Liver (tissue), 9 donors: ENCODE results near the gene BARHL1. TPM values are rescaled to one million over a fixed set of nuclear protein-coding genes. Genes with fewer than 3 reads are reported as not detected.

ENCODE experiments used
- DNase-seq: peaks from one replicate; pipeline ENCODE4 v3.0.0-alpha.2; 2017; ENCODE audit warnings: low spot score
- H3K27ac ChIP-seq, 2 donors: one replicate each; pipeline ENCODE4 v1.7.0; 2013; ENCODE audit warnings: inconsistent platforms in 2 of 2, low read length in 2 of 2, control low read depth in 1 of 2, low read depth in 1 of 2, mild to moderate bottlenecking in 1 of 2
- H3K27me3 ChIP-seq, 4 donors: one replicate each; pipeline versions ENCODE4 v1.6.1 to v1.7.0; 2013; ENCODE audit warnings: low read length in 3 of 4, inconsistent platforms in 1 of 4, mild to moderate bottlenecking in 1 of 4, moderate library complexity in 1 of 4; ENCODE audit not compliant: control insufficient read depth in 4 of 4, insufficient read depth in 4 of 4
- H3K36me3 ChIP-seq, 4 donors: one replicate each; pipeline versions ENCODE4 v1.6.1 to v1.7.0; 2013; ENCODE audit warnings: low read length in 3 of 4, mild to moderate bottlenecking in 3 of 4, low read depth in 1 of 4, moderate library complexity in 1 of 4; ENCODE audit not compliant: control insufficient read depth in 4 of 4, insufficient read depth in 3 of 4
- H3K4me1 ChIP-seq, 4 donors: one replicate each; pipeline versions ENCODE4 v1.6.1 to v1.7.0; 2013; ENCODE audit warnings: low read length in 3 of 4, mild to moderate bottlenecking in 3 of 4, moderate library complexity in 1 of 4; ENCODE audit not compliant: control insufficient read depth in 4 of 4, insufficient read depth in 4 of 4
- H3K4me3 ChIP-seq, 3 donors: one replicate each; pipeline versions ENCODE4 v1.6.1 to v1.7.0; 2013; ENCODE audit warnings: low read length in 3 of 3, control low read depth in 1 of 3, low read depth in 1 of 3, mild to moderate bottlenecking in 1 of 3
- H3K9ac ChIP-seq, 2 donors: one replicate each; pipeline ENCODE4 v1.7.0; 2013; ENCODE audit warnings: low read length in 2 of 2, mild to moderate bottlenecking in 2 of 2, moderate library complexity in 2 of 2, control low read depth in 1 of 2, low read depth in 1 of 2
- H3K9me3 ChIP-seq, 4 donors: one replicate each; pipeline versions ENCODE4 v1.6.1 to v1.7.0; 2013; ENCODE audit warnings: low read length in 3 of 4; ENCODE audit not compliant: control insufficient read depth in 4 of 4
- FOXA2 ChIP-seq: IDR thresholded peaks from 2 replicates; pipeline ENCODE4 v1.6.1; 2016; ENCODE audit warnings: antibody characterized with exemption
- GABPA ChIP-seq, 2 donors: IDR thresholded peaks in 1 of 2; conservative IDR thresholded peaks in 1 of 2; 2 replicates each; pipeline ENCODE4 v1.6.1; 2016; ENCODE audit warnings: antibody characterized with exemption in 2 of 2, mild to moderate bottlenecking in 1 of 2, moderate library complexity in 1 of 2
- HNF4A ChIP-seq, 2 donors: conservative IDR thresholded peaks; 2 replicates each; pipeline ENCODE4 v1.6.1; 2016; ENCODE audit warnings: antibody characterized with exemption in 2 of 2, mild to moderate bottlenecking in 2 of 2
- HNF4G ChIP-seq: IDR thresholded peaks from 2 replicates; pipeline ENCODE4 v1.6.1; 2016; ENCODE audit warnings: antibody characterized with exemption
- NR2F2 ChIP-seq: IDR thresholded peaks from 2 replicates; pipeline ENCODE4 v1.6.1; 2016; ENCODE audit warnings: antibody characterized with exemption
- RAD21 ChIP-seq, 2 donors: IDR thresholded peaks; 2 replicates each; pipeline ENCODE4 v1.6.1; 2016; ENCODE audit warnings: antibody characterized with exemption in 2 of 2, mild to moderate bottlenecking in 2 of 2
- RXRA ChIP-seq, 2 donors: IDR thresholded peaks; 2 replicates each; pipeline ENCODE4 v1.6.1; 2017 to 2018; ENCODE audit warnings: antibody characterized with exemption in 2 of 2, mild to moderate bottlenecking in 1 of 2
- TAF1 ChIP-seq: conservative IDR thresholded peaks from 2 replicates; pipeline ENCODE4 v1.6.1; 2016; ENCODE audit warnings: antibody characterized with exemption, mild to moderate bottlenecking
- WGBS: extraction: QIAGEN DNeasy Blood & Tissue Kit; methylation state at CpG from one replicate; pipeline ENCODE4 v1.1.7; 2013; 5-methylcytosine and 5-hydroxymethylcytosine counted together
- polyA plus RNA-seq, 2 donors: library from polyadenylated mRNA; stranded (reverse) in 1 of 2; unstranded in 1 of 2; fragments of 200-250 nt in 1 of 2; fragments of >200 nt in 1 of 2; fragmentation: Nextera tagmentation in 1 of 2; extraction: Ambion mirVana in 1 of 2; gene quantifications; one replicate each; pipeline versions ENCODE4 v1.2.1 to v1.2.3, GENCODE V29; 2013 to 2015
- total RNA-seq, 2 donors: library from RNA; depleted of rRNA; stranded (reverse); fragments of >200 nt; gene quantifications; one replicate each; pipeline ENCODE4 v1.2.3, GENCODE V29; 2014
- TF ChIP-seq, protein P1 (sequence below): IDR thresholded peaks from 2 replicates; pipeline ENCODE4 v1.6.1; 2016; ENCODE audit warnings: antibody characterized with exemption, mild to moderate bottlenecking
- TF ChIP-seq, protein P2 (sequence below): IDR thresholded peaks from 2 replicates; pipeline ENCODE4 v1.6.1; 2016; ENCODE audit warnings: antibody characterized with exemption
- TF ChIP-seq, protein P3 (sequence below): IDR thresholded peaks from 2 replicates; pipeline ENCODE4 v1.6.1; 2016; ENCODE audit warnings: antibody characterized with exemption
- TF ChIP-seq, protein P4 (sequence below): IDR thresholded peaks from 2 replicates; pipeline ENCODE4 v1.6.1; 2016; ENCODE audit warnings: antibody characterized with exemption
- donor health status: healthy.
- donor health status: healthy.
- donor health status: healthy.
- donor health status: healthy.
- donor health status: healthy.

Gene BARHL1
- total and polyA plus RNA-seq, 4 donors, result not detected

DNA sequence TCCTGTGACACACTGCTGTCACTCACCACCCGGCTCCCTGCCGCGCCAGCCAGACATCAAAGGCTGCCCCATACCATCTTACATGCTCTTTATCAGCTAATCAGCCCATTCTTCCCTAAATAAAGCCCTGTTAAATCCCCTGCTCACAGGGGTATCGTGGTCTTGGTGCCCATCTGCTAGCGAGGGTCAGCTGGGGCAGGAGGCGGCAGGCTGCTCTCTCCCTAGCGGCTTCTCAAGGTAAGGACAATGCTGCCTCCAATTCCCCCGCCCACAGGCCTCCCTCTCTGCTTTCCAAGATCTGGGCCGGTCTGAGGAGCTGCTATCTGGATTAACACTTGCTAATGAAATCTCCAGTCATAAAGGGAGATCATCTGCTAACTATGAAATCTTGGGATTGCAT, 26.8 kb downstream of the BARHL1 start:
- no peak for DNase-seq
- Histone ChIP-seq H3K27ac (no peak overlapping the region), H3K27me3 (no peaks in the 10 kb centered on the region), H3K4me1 (no peaks in the 10 kb centered on the region), H3K36me3 (peaks cover 5 to 56% (median 34%) of the 10 kb centered on the region in 4 donors), H3K9ac (no peak overlapping the region), H3K4me3 (no peak overlapping the region), H3K9me3 (no peaks in the 10 kb centered on the region)
- TF ChIP-seq HNF4G (no peak), RAD21 (IDR thresholded peaks at IDR 0.05) (no peak), FOXA2 (no peak), GABPA (IDR thresholded peaks at IDR 0.05 in 1 of 2, conservative IDR thresholded peaks at IDR 0.05 in 1 of 2) (no peak), RXRA (IDR thresholded peaks at IDR 0.05) (no peak), TAF1 (no peak)
- TF ChIP-seq, protein P1, sequence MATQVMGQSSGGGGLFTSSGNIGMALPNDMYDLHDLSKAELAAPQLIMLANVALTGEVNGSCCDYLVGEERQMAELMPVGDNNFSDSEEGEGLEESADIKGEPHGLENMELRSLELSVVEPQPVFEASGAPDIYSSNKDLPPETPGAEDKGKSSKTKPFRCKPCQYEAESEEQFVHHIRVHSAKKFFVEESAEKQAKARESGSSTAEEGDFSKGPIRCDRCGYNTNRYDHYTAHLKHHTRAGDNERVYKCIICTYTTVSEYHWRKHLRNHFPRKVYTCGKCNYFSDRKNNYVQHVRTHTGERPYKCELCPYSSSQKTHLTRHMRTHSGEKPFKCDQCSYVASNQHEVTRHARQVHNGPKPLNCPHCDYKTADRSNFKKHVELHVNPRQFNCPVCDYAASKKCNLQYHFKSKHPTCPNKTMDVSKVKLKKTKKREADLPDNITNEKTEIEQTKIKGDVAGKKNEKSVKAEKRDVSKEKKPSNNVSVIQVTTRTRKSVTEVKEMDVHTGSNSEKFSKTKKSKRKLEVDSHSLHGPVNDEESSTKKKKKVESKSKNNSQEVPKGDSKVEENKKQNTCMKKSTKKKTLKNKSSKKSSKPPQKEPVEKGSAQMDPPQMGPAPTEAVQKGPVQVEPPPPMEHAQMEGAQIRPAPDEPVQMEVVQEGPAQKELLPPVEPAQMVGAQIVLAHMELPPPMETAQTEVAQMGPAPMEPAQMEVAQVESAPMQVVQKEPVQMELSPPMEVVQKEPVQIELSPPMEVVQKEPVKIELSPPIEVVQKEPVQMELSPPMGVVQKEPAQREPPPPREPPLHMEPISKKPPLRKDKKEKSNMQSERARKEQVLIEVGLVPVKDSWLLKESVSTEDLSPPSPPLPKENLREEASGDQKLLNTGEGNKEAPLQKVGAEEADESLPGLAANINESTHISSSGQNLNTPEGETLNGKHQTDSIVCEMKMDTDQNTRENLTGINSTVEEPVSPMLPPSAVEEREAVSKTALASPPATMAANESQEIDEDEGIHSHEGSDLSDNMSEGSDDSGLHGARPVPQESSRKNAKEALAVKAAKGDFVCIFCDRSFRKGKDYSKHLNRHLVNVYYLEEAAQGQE, result no peak
- TF ChIP-seq, protein P2, sequence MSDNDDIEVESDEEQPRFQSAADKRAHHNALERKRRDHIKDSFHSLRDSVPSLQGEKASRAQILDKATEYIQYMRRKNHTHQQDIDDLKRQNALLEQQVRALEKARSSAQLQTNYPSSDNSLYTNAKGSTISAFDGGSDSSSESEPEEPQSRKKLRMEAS, result no peak
- TF ChIP-seq, protein P3, sequence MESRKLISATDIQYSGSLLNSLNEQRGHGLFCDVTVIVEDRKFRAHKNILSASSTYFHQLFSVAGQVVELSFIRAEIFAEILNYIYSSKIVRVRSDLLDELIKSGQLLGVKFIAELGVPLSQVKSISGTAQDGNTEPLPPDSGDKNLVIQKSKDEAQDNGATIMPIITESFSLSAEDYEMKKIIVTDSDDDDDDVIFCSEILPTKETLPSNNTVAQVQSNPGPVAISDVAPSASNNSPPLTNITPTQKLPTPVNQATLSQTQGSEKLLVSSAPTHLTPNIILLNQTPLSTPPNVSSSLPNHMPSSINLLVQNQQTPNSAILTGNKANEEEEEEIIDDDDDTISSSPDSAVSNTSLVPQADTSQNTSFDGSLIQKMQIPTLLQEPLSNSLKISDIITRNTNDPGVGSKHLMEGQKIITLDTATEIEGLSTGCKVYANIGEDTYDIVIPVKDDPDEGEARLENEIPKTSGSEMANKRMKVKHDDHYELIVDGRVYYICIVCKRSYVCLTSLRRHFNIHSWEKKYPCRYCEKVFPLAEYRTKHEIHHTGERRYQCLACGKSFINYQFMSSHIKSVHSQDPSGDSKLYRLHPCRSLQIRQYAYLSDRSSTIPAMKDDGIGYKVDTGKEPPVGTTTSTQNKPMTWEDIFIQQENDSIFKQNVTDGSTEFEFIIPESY, result no peak
- TF ChIP-seq, protein P4, sequence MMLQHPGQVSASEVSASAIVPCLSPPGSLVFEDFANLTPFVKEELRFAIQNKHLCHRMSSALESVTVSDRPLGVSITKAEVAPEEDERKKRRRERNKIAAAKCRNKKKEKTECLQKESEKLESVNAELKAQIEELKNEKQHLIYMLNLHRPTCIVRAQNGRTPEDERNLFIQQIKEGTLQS, result no peak
- 98% methylated on average over 9 of the region's 9 CpGs for WGBS

DNA sequence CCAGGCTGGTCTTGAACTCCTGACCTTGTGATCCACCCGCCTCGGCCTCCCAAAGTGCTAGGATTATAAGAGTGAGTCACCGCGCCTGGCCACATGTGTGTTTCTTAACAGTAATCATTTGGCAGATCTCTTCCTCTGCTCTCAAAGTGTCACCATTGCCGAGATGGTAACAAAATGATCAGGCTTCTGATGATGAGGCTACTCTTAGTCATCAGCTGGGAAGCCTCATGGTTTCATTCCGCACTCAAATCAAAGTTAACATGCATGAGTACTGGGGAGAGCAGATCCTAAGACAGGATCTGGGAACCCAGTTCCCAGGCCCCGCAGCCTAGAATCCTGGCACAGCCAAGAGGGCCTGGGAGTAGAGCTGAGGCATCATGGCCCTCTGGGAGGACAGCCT, 27.4 kb downstream of the BARHL1 start:
- no peak for DNase-seq
- no peak for TF ChIP-seq FOXA2
- TF ChIP-seq RAD21 (IDR thresholded peaks at IDR 0.05), result no peak
- no peak for TF ChIP-seq TAF1
- TF ChIP-seq HNF4A (conservative IDR thresholded peaks at IDR 0.05), result no peak
- TF ChIP-seq HNF4G, result no peak
- Histone ChIP-seq H3K4me1 (no peaks in the 10 kb centered on the region), H3K27ac (no peak overlapping the region), H3K9ac (no peak overlapping the region), H3K36me3 (peaks cover 5 to 61% (median 36%) of the 10 kb centered on the region in 4 donors), H3K27me3 (no peaks in the 10 kb centered on the region), H3K9me3 (no peaks in the 10 kb centered on the region), H3K4me3 (no peak overlapping the region)
- 97% methylated on average over 7 of the region's 7 CpGs for WGBS

DNA sequence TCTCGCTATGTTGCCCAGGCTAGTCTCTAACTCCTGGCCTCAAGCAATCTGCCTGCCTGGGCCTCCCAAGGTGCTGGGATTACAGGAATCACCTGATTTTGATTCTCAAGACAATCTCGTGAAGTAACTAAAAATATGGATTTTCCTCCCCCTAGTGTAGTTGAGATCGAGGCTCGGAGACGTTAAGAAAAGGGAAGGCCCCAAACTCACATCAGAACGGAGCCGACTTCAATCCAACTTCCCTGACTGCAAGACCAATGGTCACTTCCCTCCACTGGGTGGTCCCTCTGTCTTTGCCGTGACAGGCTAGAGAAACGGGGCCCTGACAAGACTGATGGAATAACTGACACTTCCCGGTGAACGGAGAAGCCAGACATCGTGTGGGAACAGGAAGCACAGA, 28.3 kb downstream of the BARHL1 start:
- Histone ChIP-seq H3K36me3 (peaks cover 5 to 64% (median 37%) of the 10 kb centered on the region in 4 donors), H3K4me1 (no peaks in the 10 kb centered on the region), H3K9me3 (no peaks in the 10 kb centered on the region), H3K27me3 (no peaks in the 10 kb centered on the region), H3K27ac (no peak overlapping the region), H3K9ac (no peak overlapping the region), H3K4me3 (no peak overlapping the region)
- DNase-seq, result no peak
- TF ChIP-seq NR2F2, result no peak
- TF ChIP-seq GABPA (IDR thresholded peaks at IDR 0.05 in 1 of 2, conservative IDR thresholded peaks at IDR 0.05 in 1 of 2), result no peak
- TF ChIP-seq, protein P1, result no peak
- TF ChIP-seq RAD21 (IDR thresholded peaks at IDR 0.05), result no peak
- WGBS, result 95% methylated on average over 12 of the region's 12 CpGs
